Left cardiac atrium (tissue), 4 donors: Measurements from ENCODE around the gene COA1. TPM values are rescaled to one million over a fixed set of nuclear protein-coding genes. Genes with fewer than 3 reads are reported as not detected.
A peak's percentile ranks its signal among the peaks of the same experiment; 100 is the strongest.
"Not testable (repeated sequence)": the region's sequence is repeated elsewhere in the genome, so short reads cannot be mapped to it uniquely, and the experiment has no call there.

Experiments
- ATAC-seq, 2 donors: fragments of 200-7000 bp; cut with Tn5 transposase; one replicate each; pipeline ENCODE4 v1.9.1; 2020; ENCODE audit warnings: mild to moderate bottlenecking in 2 of 2, moderate library complexity in 2 of 2
- DNase-seq: peaks from one replicate; pipeline ENCODE4 v3.0.0-alpha.2; 2020
- intact Hi-C, 2 donors: fragments of 100-400 bp; cut with DNase I; formaldehyde crosslinking; loops; one replicate each; pipeline versions ENCODE4 v1.14.1 to v1.15.1; 2022 to 2023
- total RNA-seq, 2 donors: library from RNA; stranded (reverse); fragmentation: NEBNext Ultra II Directional; extraction: Animal tissue kit (Norgen Biotek cat#: 25700); gene quantifications; one replicate each; pipeline ENCODE4 v1.2.1, GENCODE V29; 2021
- donor health status: DM: no; HTN: yes; CAD: no.
- donor health status: DM: no; HTN: yes; CAD: no; lungs with severe emphysema.
- donor health status: DM: yes; HTN: yes; CAD: no.
- donor health status: Dilated cardiomyopathy.

The COA1 gene
- total RNA-seq, 2 donors from 2014 or later: 52.7 to 55.4 TPM

DNA sequence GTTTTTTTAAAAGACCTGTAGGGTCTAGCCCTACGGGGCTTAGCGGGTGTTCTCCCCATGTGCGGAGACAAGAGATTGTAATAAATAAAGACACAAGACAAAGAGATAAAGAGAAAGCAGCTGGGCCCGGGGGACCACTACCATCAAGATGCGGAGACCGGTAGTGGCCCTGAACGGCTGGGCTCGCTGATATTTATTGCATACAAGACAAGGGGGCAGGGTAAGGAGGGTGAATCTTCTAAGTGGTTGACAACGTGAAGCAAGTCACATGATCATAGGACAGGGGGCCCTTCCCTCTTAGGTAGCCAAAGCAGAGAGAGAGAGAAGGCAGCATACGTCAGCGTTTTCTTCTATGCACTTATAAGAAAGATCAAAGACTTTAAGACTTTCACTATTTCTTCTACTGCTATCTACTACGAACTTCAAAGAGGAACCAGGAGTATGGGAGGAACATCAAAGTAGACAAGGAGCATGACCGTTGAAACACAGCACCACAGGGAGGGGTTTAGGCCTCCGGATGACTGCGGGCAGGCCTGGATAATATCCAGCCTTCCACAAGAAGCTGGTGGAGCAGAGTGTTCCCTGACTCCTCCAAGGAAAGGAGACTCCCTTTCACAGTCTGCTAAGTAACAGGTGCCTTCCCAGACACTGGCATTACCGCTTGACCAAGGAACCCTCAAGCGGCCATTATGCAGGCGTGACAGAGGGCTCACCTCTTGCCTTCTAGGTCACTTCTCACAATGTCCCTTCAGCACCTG lies 5.4 kb upstream of the COA1 start:
- DNase-seq, intact Hi-C loops, ATAC-seq: not testable (repeated sequence)

DNA sequence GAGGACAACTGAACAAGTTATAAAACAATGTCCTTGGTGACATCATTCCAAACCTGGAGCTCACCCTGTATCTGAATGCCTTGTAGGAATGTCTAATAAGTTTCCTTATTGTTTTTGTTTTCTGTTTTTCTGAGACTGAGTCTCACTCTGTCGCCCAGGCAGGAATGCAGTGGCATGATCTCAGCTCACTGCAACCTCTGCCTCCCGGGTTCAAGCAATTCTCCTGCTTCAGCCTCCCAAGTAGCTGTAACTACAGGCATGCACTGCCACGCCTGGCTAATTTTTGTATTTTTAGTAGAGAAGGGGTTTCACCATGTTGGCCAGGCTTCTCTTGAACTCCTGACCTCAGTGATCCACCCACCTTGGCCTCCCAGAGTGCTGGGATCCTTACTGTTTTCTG lies 2.2 kb upstream of the COA1 start:
- DNase-seq, intact Hi-C loops, ATAC-seq: not testable (repeated sequence)

DNA sequence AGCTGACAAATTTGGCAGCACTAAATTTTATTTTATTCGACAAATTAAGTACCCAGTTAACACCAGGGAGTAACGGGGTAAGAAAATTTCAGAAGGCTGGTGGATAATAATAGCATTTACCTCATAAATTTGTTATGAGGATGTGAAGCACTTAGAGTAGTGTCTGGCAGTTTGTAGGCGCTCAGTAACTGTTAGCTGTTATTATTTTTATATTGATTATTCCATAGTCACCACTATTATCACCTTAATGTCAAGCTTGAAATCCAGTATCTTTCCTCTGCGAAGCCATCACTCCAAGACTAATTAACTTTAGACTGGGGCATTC lies 563 bp upstream of the COA1 start:
- peak; percentile 53 to 58 for ATAC-seq
- DNase-seq: no peak
- intact Hi-C loops: loop anchor here (2.0 to 10.0 kb wide), 3 partner anchors 105 to 465 kb away; partner anchors contain the start of gene STK17A (in 1 of the 2)

DNA sequence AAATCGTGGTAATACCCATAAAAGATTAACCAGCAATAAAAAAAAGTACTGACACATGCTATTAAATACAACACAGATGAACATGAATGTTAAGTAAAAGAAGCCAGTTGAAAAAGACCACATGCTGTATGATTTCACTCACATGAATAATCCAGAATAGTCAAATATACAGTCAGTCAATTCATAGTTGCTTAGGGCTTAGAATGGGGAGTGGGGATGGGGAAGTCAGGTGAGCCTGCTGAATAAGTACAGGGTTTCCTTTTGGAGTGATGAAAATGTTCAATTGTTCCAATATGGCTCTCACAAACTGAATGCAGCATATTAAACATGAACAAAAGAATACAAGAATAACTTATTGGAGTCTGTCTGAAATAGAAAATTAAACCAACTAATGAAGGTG lies 1.8 kb downstream of the COA1 start:
- no peak for ATAC-seq
- intact Hi-C loops: loop anchor here (10.0 kb wide), 2 partner anchors 107 to 463 kb away; no protein-coding TSS in a partner anchor

DNA sequence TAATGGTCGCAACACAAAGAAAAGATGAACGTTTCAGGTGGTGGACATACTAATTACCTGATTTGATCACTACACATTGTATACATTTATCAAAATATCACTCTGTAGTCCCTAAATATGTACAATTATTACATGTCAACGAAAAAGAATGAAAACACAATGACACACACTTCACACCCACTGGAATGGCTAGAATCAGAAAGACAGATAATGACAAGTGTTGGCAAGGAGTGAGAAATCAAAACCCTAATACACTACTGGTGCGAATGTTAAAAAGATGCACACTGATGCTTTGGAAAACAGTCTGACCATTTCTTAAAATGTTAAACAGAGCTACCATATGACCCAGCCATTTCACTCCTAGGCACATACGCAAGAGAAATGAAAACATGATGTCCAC lies 2.3 kb downstream of the COA1 start:
- DNase-seq: no peak
- intact Hi-C loops: loop anchor here (10.0 kb wide), 2 partner anchors 108 to 462 kb away; no protein-coding TSS in a partner anchor
- ATAC-seq: no peak

More for the DNA sequence above, 1.8 kb downstream of the COA1 start:
- DNase-seq: no peak

DNA sequence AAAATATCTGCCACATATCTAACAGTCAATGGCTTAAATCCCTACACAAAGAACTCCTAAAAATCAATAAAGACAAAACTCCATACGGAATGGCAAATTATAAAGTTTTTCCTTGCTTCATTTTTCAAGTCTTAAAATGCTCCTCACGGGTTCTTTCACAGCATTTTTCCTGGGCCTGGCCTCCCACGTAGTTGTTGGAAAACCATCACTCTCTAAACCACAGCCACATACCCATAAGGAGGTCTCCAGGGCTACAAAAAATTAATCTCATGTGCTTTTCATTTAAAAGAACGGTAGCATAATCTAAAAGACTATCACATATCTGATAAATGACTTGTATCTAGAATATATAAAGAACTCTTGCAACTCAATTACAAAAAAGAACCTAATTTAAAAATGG lies 2.9 kb downstream of the COA1 start:
- no peak for ATAC-seq
- intact Hi-C loops: loop anchor here (10.0 kb wide), 2 partner anchors 108 to 462 kb away; no protein-coding TSS in a partner anchor

DNA sequence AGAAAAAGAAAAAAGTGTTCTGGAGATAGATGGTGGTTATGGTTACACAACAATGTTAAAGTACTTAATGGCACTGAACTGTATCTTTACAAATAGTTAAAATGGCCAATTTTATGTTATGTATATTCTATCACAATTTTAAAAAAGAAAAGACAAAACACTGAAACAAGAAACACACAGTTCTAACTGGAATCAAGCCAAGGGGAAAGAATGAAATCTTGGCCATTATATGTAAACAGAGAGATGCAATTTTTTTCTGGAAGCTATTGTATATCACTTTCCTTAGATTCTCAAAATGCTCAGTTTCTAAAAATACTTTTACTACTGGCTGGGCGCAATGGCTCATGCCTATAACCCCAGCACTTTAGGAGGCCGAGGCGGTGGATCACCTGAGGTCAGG lies 4.1 kb downstream of the COA1 start:
- DNase-seq (no peak), ATAC-seq (no peak)
- intact Hi-C loops: loop anchor here (10.0 kb wide), 2 partner anchors 110 to 460 kb away; no protein-coding TSS in a partner anchor

More for the DNA sequence above, 2.9 kb downstream of the COA1 start:
- DNase-seq: no peak

DNA sequence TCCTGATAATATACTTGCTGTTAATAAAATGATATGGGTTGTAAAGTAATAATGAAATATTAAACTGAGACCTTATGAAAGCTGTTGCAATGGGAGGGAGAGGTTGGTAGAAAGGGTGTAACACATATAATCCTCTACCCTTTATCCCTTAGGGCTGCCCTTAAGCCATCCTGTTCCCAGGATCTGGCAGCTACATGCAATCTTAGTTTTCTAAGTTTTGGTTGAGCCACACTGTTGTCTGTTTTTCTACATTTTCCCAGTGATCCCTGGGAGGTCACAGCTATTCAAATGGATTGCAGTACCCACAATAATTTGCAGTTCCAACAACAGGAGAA lies 6.3 kb downstream of the COA1 start:
- no peak for ATAC-seq
- DNase-seq: no peak
- intact Hi-C loops: loop anchor here (5.0 to 10.0 kb wide), 4 partner anchors 112 to 781 kb away; partner anchors contain the start of gene STK17A (in 1 of the 2)

DNA sequence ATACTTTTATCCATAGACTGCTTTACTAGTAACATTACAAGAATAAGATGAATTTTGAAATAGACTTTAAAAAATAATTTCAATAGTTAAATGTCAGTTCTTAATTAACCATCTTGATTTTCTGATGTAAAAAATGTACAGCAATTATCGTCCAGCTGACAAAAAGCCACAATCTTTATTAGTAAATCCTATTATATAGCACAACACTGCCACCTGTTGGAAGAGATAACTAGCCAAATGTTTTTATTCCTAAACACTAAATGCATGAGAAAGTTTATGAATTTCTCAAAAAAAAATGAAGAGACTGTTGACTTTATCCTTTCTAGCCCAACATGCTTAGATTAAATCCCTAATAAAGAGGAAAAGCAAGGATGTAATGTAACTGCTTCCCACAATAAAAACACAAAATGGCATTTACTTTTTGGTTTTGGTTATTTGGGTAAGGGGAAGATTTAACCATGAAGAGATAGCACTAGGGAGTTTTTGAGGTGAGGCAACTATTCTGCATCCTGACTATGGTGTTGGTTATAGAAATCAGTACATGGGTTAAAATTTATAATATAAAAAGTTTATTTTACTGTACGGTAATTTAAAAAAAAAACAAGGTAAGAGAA lies 8.0 kb downstream of the COA1 start:
- intact Hi-C loops: loop anchor here (2.0 to 10.0 kb wide), 5 partner anchors 114 to 779 kb away; partner anchors contain the start of gene STK17A (in 2 of the 2)
- ATAC-seq (no peak), DNase-seq (no peak)

DNA sequence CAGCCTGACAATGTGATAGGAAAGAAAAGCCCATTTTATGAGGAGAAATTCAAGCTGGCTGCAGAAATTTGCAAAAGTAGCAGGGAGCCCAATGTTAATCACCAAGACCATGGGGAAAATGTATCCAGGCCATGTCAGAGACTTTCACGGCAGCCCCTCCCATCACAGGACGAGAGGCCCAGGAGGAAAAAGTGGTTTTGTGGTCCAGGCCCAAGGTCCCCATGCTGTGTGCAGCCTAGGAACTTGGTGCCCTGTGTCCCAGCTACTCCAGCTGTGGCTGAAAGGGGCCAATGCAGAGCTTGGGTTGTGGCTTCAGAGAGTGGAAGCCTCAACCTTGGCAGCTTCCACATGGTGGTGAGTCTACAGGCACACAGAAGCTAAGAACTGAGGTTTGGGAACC lies 12.7 kb downstream of the COA1 start:
- intact Hi-C loops: no loop called here
- DNase-seq (no peak), ATAC-seq (no peak)

DNA sequence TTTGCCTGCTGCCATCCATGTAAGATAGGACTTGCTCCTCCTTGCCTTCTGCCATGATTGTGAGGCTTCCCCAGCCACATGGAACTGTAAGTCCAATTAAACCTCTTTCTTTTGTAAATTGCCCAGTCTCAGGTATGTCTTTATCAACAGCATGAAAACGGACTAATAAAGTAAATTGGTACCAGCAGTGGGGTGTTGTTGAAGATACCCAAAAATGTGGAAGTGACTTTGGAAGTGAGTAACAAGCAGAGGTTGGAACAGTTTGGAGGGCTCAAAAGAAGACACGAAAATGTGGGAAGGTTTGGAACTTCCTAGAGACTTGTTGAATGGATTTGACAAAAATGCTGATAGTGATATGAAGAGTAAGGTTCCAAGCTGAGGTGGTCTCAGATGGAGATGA lies 13.4 kb downstream of the COA1 start:
- DNase-seq, ATAC-seq, intact Hi-C loops: not testable (repeated sequence)

DNA sequence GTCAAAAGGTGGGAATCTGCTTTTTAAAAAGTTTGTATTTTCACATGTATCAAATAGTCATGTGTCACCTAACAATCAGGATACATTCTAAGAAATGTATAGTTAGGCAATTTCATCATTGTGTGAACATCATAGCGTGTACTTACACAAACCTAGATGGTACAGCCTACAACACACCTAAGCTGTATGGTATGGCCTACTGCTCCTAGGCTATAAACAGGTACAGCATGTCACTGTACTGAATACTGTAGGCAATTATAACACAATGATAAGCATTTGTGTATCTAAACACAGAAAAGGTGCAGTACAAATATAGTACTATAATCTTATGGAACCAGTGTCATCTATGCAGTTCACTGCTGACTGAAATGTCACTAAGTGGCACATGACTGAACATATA lies 17.8 kb downstream of the COA1 start:
- ATAC-seq (no peak), DNase-seq (no peak)
- intact Hi-C loops: no loop called here

DNA sequence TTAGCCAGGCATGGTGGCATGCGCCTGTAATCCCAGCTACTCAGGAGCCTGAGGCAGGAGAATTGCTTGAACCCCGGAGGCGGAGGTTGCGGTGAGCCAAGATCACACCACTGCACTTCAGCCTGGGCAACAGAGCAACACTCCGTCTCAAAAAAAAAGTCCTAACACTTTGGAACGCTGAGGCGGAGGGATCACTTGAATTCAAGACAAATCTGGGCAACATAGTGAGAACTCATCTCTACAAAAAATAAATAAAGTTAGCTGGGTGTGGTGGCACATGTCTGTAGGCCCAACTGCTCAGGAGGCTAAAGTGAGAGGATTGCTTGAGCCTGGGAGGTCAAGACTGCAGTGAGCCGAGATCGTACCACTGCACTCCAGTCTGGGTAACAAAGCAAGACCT lies 21.3 kb downstream of the COA1 start:
- ATAC-seq, DNase-seq, intact Hi-C loops: not testable (repeated sequence)

DNA sequence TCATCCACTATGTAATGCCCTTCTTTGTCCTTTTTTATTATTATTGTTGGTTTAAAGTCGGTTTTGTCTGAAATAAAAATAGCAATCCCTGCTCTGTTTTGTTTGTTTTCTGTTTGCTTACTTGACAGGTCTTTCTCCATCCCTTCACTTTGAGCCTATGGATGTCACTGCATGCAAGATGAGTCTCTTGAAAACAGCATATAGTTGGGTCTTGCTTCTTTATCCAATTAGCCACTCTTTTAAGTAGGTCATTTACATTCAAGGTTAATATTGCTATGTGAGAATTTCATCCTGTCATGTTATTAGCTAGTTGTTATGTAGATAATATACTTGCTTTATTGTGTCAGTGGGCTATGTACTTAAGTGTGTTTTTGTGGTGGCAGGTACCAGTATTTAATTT lies 25.8 kb downstream of the COA1 start:
- ATAC-seq (no peak), DNase-seq (no peak)
- intact Hi-C loops: no loop called here

DNA sequence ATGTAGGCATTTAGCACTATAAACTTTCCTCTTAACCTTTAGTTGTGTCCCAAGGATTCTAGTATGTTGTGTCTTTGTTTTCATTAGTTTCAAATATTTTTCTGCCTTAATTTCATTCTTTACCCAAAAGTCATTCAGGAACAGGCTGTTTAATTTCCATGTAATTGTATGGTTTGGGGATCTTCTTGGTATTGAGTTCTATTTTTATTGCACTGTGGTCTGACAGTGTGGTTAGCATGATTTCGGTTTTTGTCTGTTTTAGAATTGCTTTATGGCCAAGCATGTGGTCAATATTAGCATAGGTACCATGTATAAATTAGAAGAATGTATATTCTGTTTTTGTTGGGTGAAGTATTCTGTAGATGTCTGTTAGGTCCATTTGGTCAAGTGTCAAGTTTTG lies 26.3 kb downstream of the COA1 start:
- intact Hi-C loops: no loop called here
- ATAC-seq: no peak
- DNase-seq: no peak

DNA sequence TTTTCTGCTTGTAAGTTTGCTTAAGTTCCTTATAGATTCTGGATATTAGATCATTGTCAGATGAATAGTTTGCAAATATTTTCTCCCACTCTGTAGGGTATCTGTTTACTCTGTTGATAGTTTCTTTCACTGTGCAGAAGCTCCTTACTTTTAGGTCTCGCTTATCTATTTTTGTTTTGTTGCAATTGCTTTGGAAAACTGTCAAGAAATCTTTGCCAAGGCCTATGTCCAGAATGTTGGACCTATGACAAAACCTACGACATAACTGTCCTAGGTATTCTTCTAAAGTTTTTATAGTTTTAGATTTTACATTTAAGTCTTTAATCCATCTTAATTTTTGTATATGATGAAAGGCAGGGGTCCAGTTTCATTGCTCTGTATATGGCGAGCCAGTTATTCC lies 27.4 kb downstream of the COA1 start:
- intact Hi-C loops: no loop called here
- no peak for ATAC-seq
- no peak for DNase-seq

DNA sequence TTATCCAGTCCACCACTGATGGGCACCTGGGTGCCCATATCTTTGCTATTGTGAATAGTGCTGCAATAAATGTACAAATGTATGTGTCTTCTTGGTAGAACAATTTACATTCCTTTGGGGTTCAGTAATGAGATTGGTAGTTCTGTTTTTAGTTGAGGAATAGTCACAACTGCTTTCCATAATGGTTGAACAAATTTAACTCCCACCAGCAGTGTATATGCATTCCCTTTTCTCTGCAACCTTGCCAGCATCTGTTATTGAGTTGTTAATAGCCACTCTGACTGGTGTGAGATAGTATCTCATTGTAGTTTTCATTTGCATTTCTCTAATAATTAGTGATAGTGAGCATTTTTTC lies 27.8 kb downstream of the COA1 start:
- ATAC-seq (no peak), DNase-seq (no peak)
- intact Hi-C loops: no loop called here

DNA sequence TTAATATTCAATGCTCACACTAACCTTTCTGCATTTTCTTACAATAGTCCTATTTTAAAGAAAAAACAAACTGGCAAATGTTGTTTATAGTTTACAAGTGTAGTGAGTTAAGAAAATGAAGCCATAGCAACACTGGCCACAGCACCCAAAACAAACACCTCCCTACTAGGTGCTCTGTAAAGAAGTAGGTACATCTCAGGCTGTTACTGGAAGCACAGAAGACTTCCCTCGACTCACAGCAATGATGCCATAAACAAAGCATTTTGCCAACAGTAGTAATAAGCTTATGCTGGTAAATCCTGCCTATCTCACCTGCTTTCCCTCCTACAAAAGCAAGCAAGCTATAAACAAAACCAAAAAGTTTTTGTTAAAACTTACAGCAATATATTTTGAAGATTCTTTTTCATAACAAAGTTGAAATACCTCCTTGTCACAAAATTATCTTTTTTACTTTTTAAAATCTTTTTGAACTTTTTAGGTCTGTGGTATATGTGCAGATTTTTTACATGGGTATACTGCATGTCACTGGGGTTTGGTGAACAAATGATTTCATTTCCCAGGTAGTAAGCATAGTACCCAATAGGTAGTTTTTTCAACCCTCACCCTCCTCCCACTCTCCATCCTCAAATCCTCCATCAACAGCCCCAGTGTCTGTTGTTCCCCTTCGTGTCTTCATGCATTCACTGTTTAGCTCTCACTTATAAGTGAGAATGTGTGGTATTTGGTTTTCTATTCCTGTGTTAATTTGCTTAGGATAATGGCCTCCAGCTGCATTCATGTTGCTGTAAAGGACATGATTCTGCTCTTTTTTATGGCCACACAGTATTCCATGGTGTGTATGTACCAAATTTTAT lies 28.4 kb downstream of the COA1 start:
- intact Hi-C loops: loop anchor here in 1 of 2 donors (1.0 kb wide), 1 partner anchor 119 kb away; no protein-coding TSS in a partner anchor
- ATAC-seq: no peak
- DNase-seq: no peak

DNA sequence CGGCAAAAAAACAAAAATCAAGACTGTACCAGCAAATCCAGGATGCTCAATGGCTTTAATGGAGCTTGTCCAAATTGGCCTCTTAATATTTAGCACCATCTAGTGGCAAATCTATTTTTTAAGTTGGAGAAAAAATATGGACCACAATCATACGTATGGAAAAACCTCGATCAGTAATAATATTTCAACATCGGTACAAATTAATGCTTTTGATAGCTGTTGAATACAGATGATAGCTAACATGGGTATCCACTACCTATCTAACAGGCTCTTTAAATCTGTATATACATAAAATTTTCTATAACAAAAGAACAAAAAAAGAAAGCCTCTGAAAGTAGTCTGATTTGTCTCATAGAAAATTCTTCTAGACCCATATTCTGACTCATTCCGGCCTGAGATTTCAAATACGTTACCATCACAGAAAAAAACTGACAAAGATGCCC lies 29.2 kb downstream of the COA1 start:
- ATAC-seq (peak; percentile 59 to 61), DNase-seq (no peak)
- intact Hi-C loops: loop anchor here in 1 of 2 donors (1.0 kb wide), 1 partner anchor 118 kb away; no protein-coding TSS in a partner anchor
